Stimulated activated CD8-positive, alpha-beta memory T cell treated with anti-CD3 and anti-CD28 coated beads, Interleukin-4, amount 100 ng/mL, for 24 hours (primary cell): ENCODE measurements around the gene EFCC1.

Experiments
- DNase-seq: peaks from one replicate; pipeline ENCODE4 v3.0.0-alpha.2; 2020; ENCODE audit warnings: low read depth

The EFCC1 gene

GRCh38 chr3:128994581-128995546, 6.2 kb upstream of the EFCC1 start:
- DNase-seq = no peak

GRCh38 chr3:128995737-128996136, 5.4 kb upstream of the EFCC1 start:
- DNase-seq = no peak

GRCh38 chr3:128996200-128996599, 4.9 kb upstream of the EFCC1 start:
- no peak for DNase-seq

- no peak for DNase-seq
These were observed 4.4 kb upstream of the EFCC1 start for GRCh38 chr3:128996726-128997125.

GRCh38 chr3:128997486-128998133, 3.5 kb upstream of the EFCC1 start:
- no peak for DNase-seq

GRCh38 chr3:128998561-128998960, 2.5 kb upstream of the EFCC1 start:
- no peak for DNase-seq

GRCh38 chr3:128999102-128999501, 2.0 kb upstream of the EFCC1 start:
- DNase-seq = no peak

- no peak for DNase-seq
These were observed 383 bp upstream of the EFCC1 start for GRCh38 chr3:129000742-129001100.

GRCh38 chr3:129001806-129002572, 885 bp downstream of the EFCC1 start:
- no peak for DNase-seq

GRCh38 chr3:129002573-129003569, 1.8 kb downstream of the EFCC1 start:
- DNase-seq = no peak

- DNase-seq = peak; percentile 42
These were observed 2.5 kb downstream of the EFCC1 start for GRCh38 chr3:129003578-129004112.

- no peak for DNase-seq
These were observed 3.7 kb downstream of the EFCC1 start for GRCh38 chr3:129004639-129005295.

- DNase-seq = no peak
These were observed 4.6 kb downstream of the EFCC1 start for GRCh38 chr3:129005526-129006303.

GRCh38 chr3:129006864-129007263, 5.8 kb downstream of the EFCC1 start:
- DNase-seq = no peak

- no peak for DNase-seq
These were observed 6.7 kb downstream of the EFCC1 start for GRCh38 chr3:129007792-129008191.

GRCh38 chr3:129009266-129009665, 8.2 kb downstream of the EFCC1 start:
- DNase-seq = no peak

- DNase-seq = no peak
These were observed 9.3 kb downstream of the EFCC1 start for GRCh38 chr3:129010310-129010956.

- DNase-seq = no peak
These were observed 12.4 kb downstream of the EFCC1 start for GRCh38 chr3:129013491-129013891.

- DNase-seq = no peak
These were observed 13.0 kb downstream of the EFCC1 start for GRCh38 chr3:129014148-129014547.
